Brain microvascular endothelial cell (primary cell): Measurements from ENCODE around the gene SLC25A21.

Experiments used
- DNase-seq: peaks from one replicate; pipeline ENCODE4 v3.0.0-alpha.2; 2020
- H3K27ac ChIP-seq: fragments of 250-450 bp; sonication (Bioruptor Pico); 2 replicates; pipeline ENCODE4 v1.5.1; 2020; ENCODE audit warnings: mild to moderate bottlenecking, moderate library complexity
- H3K27me3 ChIP-seq: fragments of 250-450 bp; sonication (Bioruptor Pico); replicated peaks from 2 replicates; pipeline ENCODE4 v1.5.1; 2020; ENCODE audit warnings: mild to moderate bottlenecking
- H3K36me3 ChIP-seq: fragments of 250-450 bp; sonication (Bioruptor Pico); replicated peaks from 2 replicates; pipeline ENCODE4 v1.5.1; 2020; ENCODE audit warnings: mild to moderate bottlenecking
- H3K4me3 ChIP-seq: 2 replicates; pipeline ENCODE4 v1.5.1; 2011; ENCODE audit warnings: low read depth, mild to moderate bottlenecking, control low read depth, low read length, moderate library complexity
- CTCF ChIP-seq: IDR thresholded peaks from 2 replicates; pipeline ENCODE4 v1.5.1; 2011; ENCODE audit warnings: low read depth, mild to moderate bottlenecking, moderate library complexity, low read length, control low read depth, inconsistent platforms; ENCODE audit errors: missing control alignments
- in situ Hi-C: cut with HindIII; loops from 2 replicates; pipeline ENCODE4 v1.10.0; 2017; ENCODE audit warnings: low sequenced_read_pairs, low pct_ligation_motif_present

The SLC25A21 gene

GRCh38 chr14:36724162-36724561, 448.2 kb downstream of the SLC25A21 start:
- Histone ChIP-seq H3K27me3 (no peaks in the 10 kb centered on the region), H3K36me3 (no peaks in the 10 kb centered on the region), H3K27ac (no peak overlapping the region), H3K4me3 (no peak overlapping the region)
- in situ Hi-C loops, result no loop called here
- DNase-seq, result no peak
- no peak for TF ChIP-seq CTCF

GRCh38 chr14:36723530-36723929, 448.9 kb downstream of the SLC25A21 start:
- no peak for TF ChIP-seq CTCF
- H3K27ac ChIP-seq, result no peak overlapping the region
- in situ Hi-C loops, result no loop called here
- H3K4me3 ChIP-seq, result no peak overlapping the region
- H3K36me3 ChIP-seq, result no peaks in the 10 kb centered on the region
- H3K27me3 ChIP-seq, result no peaks in the 10 kb centered on the region
- DNase-seq, result no peak

- Histone ChIP-seq H3K27me3 (no peaks in the 10 kb centered on the region), H3K4me3 (no peak overlapping the region), H3K36me3 (no peaks in the 10 kb centered on the region), H3K27ac (no peak overlapping the region)
- TF ChIP-seq CTCF, result no peak
- DNase-seq, result no peak
- in situ Hi-C loops, result no loop called here
Measured at GRCh38 chr14:36721877-36722276, 450.5 kb downstream of the SLC25A21 start.

- no peak for TF ChIP-seq CTCF
- Histone ChIP-seq H3K36me3 (no peaks in the 10 kb centered on the region), H3K27ac (no peak overlapping the region), H3K27me3 (no peaks in the 10 kb centered on the region), H3K4me3 (no peak overlapping the region)
- DNase-seq, result no peak
- in situ Hi-C loops, result no loop called here
Measured at GRCh38 chr14:36720657-36721056, 451.7 kb downstream of the SLC25A21 start.

GRCh38 chr14:36719823-36720222, 452.6 kb downstream of the SLC25A21 start:
- Histone ChIP-seq H3K36me3 (no peaks in the 10 kb centered on the region), H3K27me3 (no peaks in the 10 kb centered on the region), H3K4me3 (no peak overlapping the region), H3K27ac (no peak overlapping the region)
- DNase-seq, result no peak
- in situ Hi-C loops, result no loop called here
- TF ChIP-seq CTCF, result no peak

- no peaks in the 10 kb centered on the region for H3K27me3 ChIP-seq
- H3K36me3 ChIP-seq, result no peaks in the 10 kb centered on the region
- DNase-seq, result no peak
- in situ Hi-C loops, result no loop called here
- TF ChIP-seq CTCF, result no peak
- no peak overlapping the region for H3K27ac ChIP-seq
- H3K4me3 ChIP-seq, result no peak overlapping the region
Measured at GRCh38 chr14:36718216-36718615, 454.2 kb downstream of the SLC25A21 start.
